Neural progenitor cell (in vitro differentiated cells): Measurements from ENCODE around the gene CAMKK1. TPM values are rescaled to one million over a fixed set of nuclear protein-coding genes. Genes with fewer than 3 reads are reported as not detected.

Experiments used
- DNase-seq: peaks from one replicate; pipeline ENCODE4 v3.0.0-alpha.2; 2016; ENCODE audit warnings: low spot score
- H2AFZ ChIP-seq: fragments of 200-600 bp; sonication (generic); replicated peaks from 2 replicates; pipeline ENCODE4 v1.6.1; 2016; ENCODE audit warnings: antibody characterized with exemption
- H3F3A ChIP-seq: fragments of 200-600 bp; sonication (generic); 2 replicates; pipeline ENCODE4 v1.6.1; 2016; ENCODE audit warnings: antibody characterized with exemption, low read depth
- H3K27ac ChIP-seq: fragments of 200-600 bp; sonication (generic); 2 replicates; pipeline ENCODE4 v1.5.1; 2016; ENCODE audit warnings: mild to moderate bottlenecking
- H3K27me3 ChIP-seq: fragments of 200-600 bp; sonication (generic); 2 replicates; pipeline ENCODE4 v1.6.1; 2016; ENCODE audit warnings: mild to moderate bottlenecking, moderate library complexity
- H3K36me3 ChIP-seq: fragments of 200-600 bp; sonication (generic); 2 replicates; pipeline ENCODE4 v1.5.1; 2016
- H3K4me1 ChIP-seq: fragments of 200-600 bp; sonication (generic); 2 replicates; pipeline ENCODE4 v1.6.1; 2016; ENCODE audit warnings: mixed run types
- H3K4me2 ChIP-seq: fragments of 200-600 bp; sonication (generic); 2 replicates; pipeline ENCODE4 v1.6.1; 2016
- H3K4me3 ChIP-seq: fragments of 200-600 bp; sonication (generic); 2 replicates; pipeline ENCODE4 v1.5.1; 2016
- H3K79me2 ChIP-seq: fragments of 200-600 bp; sonication (generic); 2 replicates; pipeline ENCODE4 v1.6.1; 2016; ENCODE audit warnings: low read depth
- H3K9ac ChIP-seq: fragments of 200-600 bp; sonication (generic); 2 replicates; pipeline ENCODE4 v1.6.1; 2016
- H3K9me3 ChIP-seq: fragments of 200-600 bp; sonication (generic); 2 replicates; pipeline ENCODE4 v1.5.1; 2016; ENCODE audit warnings: low read depth
- H4K20me1 ChIP-seq: fragments of 200-600 bp; sonication (generic); 2 replicates; pipeline ENCODE4 v1.6.1; 2016; ENCODE audit warnings: low read depth
- H3K27ac Mint-ChIP-seq: 3 replicates; pipeline ENCODE4 v1.8.0; 2021; ENCODE audit warnings: mixed read lengths
- H3K27me3 Mint-ChIP-seq: 2 replicates; pipeline ENCODE4 v1.8.0; 2022; ENCODE audit warnings: low read depth, mild to moderate bottlenecking, inconsistent platforms, moderate library complexity, mixed read lengths; ENCODE audit not compliant: insufficient read depth
- H3K36me3 Mint-ChIP-seq: 3 replicates; pipeline ENCODE4 v1.8.0; 2021; ENCODE audit warnings: mixed read lengths
- H3K4me1 Mint-ChIP-seq: 3 replicates; pipeline ENCODE4 v1.8.0; 2021; ENCODE audit warnings: mixed read lengths
- H3K4me3 Mint-ChIP-seq: 3 replicates; pipeline ENCODE4 v1.8.0; 2021; ENCODE audit warnings: mild to moderate bottlenecking, moderate library complexity, mixed read lengths
- H3K9me3 Mint-ChIP-seq: 3 replicates; pipeline ENCODE4 v1.8.0; 2020; ENCODE audit warnings: mixed read lengths
- EZH2 ChIP-seq: fragments of 200-600 bp; sonication (generic); IDR thresholded peaks from 2 replicates; pipeline ENCODE4 v1.6.1; 2017; ENCODE audit warnings: antibody characterized with exemption, mild to moderate bottlenecking, moderate library complexity
- EZH2phosphoT487 ChIP-seq: fragments of 200-600 bp; sonication (generic); IDR thresholded peaks from 2 replicates; pipeline ENCODE4 v1.6.1; 2017; ENCODE audit warnings: antibody characterized with exemption
- total RNA-seq: library from RNA; depleted of rRNA; stranded (reverse); fragments of >200 nt; gene quantifications from 2 replicates; pipeline ENCODE4 v1.2.3, GENCODE V29; 2015; ENCODE audit warnings: low replicate concordance
- TF ChIP-seq, protein P1 (sequence below): fragments of 200-600 bp; sonication (generic); IDR thresholded peaks from 2 replicates; pipeline ENCODE4 v1.5.1; 2017; ENCODE audit warnings: antibody characterized with exemption, mild to moderate bottlenecking

Gene CAMKK1
- total RNA-seq, 1 donor from 2014 or later = 2.9 TPM

DNA sequence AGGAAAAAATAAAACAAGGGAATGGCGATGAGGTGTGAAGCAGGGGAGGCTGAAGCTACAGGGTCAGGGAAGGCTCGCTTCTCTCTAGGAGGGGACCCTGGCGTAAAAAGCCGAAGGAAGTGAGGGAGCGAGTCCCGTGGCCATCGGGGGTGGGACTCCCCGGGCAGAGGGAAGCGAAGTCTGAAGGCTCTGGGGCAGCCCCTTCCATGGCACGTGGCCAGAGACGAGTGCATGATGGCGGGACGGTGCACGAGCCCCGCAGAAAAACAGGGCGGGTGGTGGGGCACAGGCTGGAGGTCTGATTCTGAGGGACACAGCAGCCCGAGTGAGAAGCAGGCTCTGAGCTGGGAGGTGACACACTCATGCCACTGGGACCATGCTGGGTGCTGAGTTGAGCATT is 25.7 kb downstream of the CAMKK1 start:
- no peaks in the 10 kb centered on the region for H3F3A ChIP-seq
- no peak overlapping the region for H3K27ac ChIP-seq
- Mint-ChIP-seq H3K4me3 (peak overlapping the region; percentile 1), H3K27me3 (peaks cover 3% of the 10 kb centered on the region), H3K36me3 (peaks cover 2% of the 10 kb centered on the region), H3K4me1 (peaks cover 10% of the 10 kb centered on the region), H3K9me3 (no peaks in the 10 kb centered on the region), H3K27ac (peak overlapping the region; percentile 55)
- TF ChIP-seq EZH2 = no peak
- TF ChIP-seq EZH2phosphoT487 = no peak
- TF ChIP-seq, protein P1, sequence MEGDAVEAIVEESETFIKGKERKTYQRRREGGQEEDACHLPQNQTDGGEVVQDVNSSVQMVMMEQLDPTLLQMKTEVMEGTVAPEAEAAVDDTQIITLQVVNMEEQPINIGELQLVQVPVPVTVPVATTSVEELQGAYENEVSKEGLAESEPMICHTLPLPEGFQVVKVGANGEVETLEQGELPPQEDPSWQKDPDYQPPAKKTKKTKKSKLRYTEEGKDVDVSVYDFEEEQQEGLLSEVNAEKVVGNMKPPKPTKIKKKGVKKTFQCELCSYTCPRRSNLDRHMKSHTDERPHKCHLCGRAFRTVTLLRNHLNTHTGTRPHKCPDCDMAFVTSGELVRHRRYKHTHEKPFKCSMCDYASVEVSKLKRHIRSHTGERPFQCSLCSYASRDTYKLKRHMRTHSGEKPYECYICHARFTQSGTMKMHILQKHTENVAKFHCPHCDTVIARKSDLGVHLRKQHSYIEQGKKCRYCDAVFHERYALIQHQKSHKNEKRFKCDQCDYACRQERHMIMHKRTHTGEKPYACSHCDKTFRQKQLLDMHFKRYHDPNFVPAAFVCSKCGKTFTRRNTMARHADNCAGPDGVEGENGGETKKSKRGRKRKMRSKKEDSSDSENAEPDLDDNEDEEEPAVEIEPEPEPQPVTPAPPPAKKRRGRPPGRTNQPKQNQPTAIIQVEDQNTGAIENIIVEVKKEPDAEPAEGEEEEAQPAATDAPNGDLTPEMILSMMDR = no peak
- H2AFZ ChIP-seq = no peak overlapping the region
- H3K9me3 ChIP-seq = no peaks in the 10 kb centered on the region
- no peaks in the 10 kb centered on the region for H3K36me3 ChIP-seq
- H3K27me3 ChIP-seq = no peaks in the 10 kb centered on the region
- H3K4me2 ChIP-seq = no peak overlapping the region
- no peak overlapping the region for H3K9ac ChIP-seq
- no peak overlapping the region for H3K4me3 ChIP-seq
- H3K79me2 ChIP-seq = no peaks in the 10 kb centered on the region
- H3K4me1 ChIP-seq = no peaks in the 10 kb centered on the region
- DNase-seq = no peak
- H4K20me1 ChIP-seq = no peaks in the 10 kb centered on the region

DNA sequence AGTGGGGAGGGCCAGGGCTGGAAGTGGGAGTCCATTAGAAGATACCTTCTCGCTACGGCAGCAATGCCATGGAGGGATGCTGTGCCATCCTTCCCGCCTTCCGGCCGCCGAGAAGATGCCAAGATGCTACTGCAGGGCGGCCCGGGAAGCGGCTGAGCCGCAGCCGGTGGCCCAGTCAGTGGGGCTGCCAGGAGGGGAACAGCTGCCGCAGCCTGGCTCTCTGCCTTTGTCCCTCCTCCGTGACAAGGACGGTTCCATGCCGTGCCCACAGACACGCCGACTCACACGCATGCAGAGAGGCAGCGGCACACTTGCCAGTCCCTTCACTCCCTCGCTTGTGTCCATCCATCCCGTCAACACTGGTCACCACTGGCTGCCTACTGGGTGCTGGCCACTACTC is 26.6 kb downstream of the CAMKK1 start:
- Histone ChIP-seq H2AFZ (no peak overlapping the region), H3K4me3 (no peak overlapping the region), H3K9ac (no peak overlapping the region), H3K79me2 (no peaks in the 10 kb centered on the region), H3K4me1 (no peaks in the 10 kb centered on the region), H3F3A (no peaks in the 10 kb centered on the region), H3K4me2 (no peak overlapping the region), H3K36me3 (no peaks in the 10 kb centered on the region), H4K20me1 (no peaks in the 10 kb centered on the region), H3K27ac (no peak overlapping the region), H3K9me3 (no peaks in the 10 kb centered on the region), H3K27me3 (no peaks in the 10 kb centered on the region)
- DNase-seq = no peak
- TF ChIP-seq, protein P1 = no peak
- TF ChIP-seq EZH2phosphoT487 (no peak), EZH2 (no peak)
- Mint-ChIP-seq H3K36me3 (peaks cover 2% of the 10 kb centered on the region), H3K4me1 (peaks cover 12% of the 10 kb centered on the region), H3K27ac (no peak overlapping the region), H3K27me3 (peaks cover 3% of the 10 kb centered on the region), H3K4me3 (no peak overlapping the region), H3K9me3 (no peaks in the 10 kb centered on the region)

DNA sequence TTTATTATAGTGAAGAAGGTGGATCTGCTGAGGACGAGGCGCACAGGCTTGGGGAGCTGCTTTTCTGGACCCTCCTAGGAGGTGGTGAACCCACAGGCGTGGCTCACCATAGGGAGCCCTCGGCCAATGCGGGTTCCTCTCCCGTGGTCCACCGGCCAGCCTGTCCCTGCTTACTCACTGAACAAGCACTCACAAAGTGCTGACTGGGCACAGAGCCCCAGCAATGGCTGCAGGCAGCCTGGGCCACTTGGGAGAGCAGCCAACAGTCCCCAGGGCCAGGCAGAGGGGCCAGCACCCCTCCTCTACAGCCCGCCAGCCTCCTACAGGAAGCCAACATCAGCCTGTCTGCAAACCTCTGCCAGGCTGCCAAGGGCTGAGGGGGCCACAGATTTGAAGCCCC is 27.7 kb downstream of the CAMKK1 start:
- H4K20me1 ChIP-seq = no peaks in the 10 kb centered on the region
- H3K79me2 ChIP-seq = no peaks in the 10 kb centered on the region
- no peak overlapping the region for H3K4me2 ChIP-seq
- no peak overlapping the region for H3K4me3 ChIP-seq
- Mint-ChIP-seq H3K27ac (no peak overlapping the region), H3K27me3 (peaks cover 3% of the 10 kb centered on the region), H3K36me3 (no peaks in the 10 kb centered on the region), H3K4me1 (peaks cover 13% of the 10 kb centered on the region), H3K4me3 (no peak overlapping the region), H3K9me3 (no peaks in the 10 kb centered on the region)
- no peak for DNase-seq
- no peaks in the 10 kb centered on the region for H3K9me3 ChIP-seq
- no peaks in the 10 kb centered on the region for H3K27me3 ChIP-seq
- H3K9ac ChIP-seq = no peak overlapping the region
- H3K4me1 ChIP-seq = no peaks in the 10 kb centered on the region
- H3F3A ChIP-seq = no peaks in the 10 kb centered on the region
- no peak overlapping the region for H3K27ac ChIP-seq
- TF ChIP-seq EZH2 (no peak), EZH2phosphoT487 (no peak)
- TF ChIP-seq, protein P1 = no peak
- no peaks in the 10 kb centered on the region for H3K36me3 ChIP-seq
- no peak overlapping the region for H2AFZ ChIP-seq
